ENCODE data around the gene TULP1. TPM values are rescaled to one million over a fixed set of nuclear protein-coding genes. Genes with fewer than 3 reads are reported as not detected.

The TULP1 gene
- total and polyA plus RNA-seq, 2 of the 13 experiments (the other 11 are each of a cell fraction or from before 2014, with no cell fraction given): not detected

GRCh38 chr6:35521235-35521634 lies 8.5 kb upstream of the TULP1 start:
- WGBS (ENCODE audit: low lambda C conversion rate): 39% methylated on average over 4 of the region's 4 CpGs
- Histone ChIP-seq H3K4me3 (replicated peaks in 1 of 3; ENCODE audit: insufficient read depth in 1 of 3, low read depth in 2 of 3, low read length in 3 of 3) (no peak overlapping the region), H2AFZ (ENCODE audit: low read length) (no peak overlapping the region), H3K36me3 (replicated peaks in 1 of 2; ENCODE audit: control insufficient read depth in 1 of 2, insufficient read depth in 2 of 2, low read length in 2 of 2) (no peaks in the 10 kb centered on the region), H3K27ac (ENCODE audit: extremely low read length, insufficient read depth, low read length) (no peak overlapping the region), H3K27me3 (ENCODE audit: control insufficient read depth in 1 of 2, insufficient read depth in 2 of 2, low read length in 2 of 2) (peaks cover 2 to 20% of the 10 kb centered on the region in 2 experiments; a peak in 2 of 5 replicates), H3K4me2 (ENCODE audit: low read depth, low read length) (no peak overlapping the region), H3K79me2 (ENCODE audit: insufficient read depth, low read length) (no peaks in the 10 kb centered on the region), H3K9me3 (ENCODE audit: low read length) (no peaks in the 10 kb centered on the region), H3K9ac (ENCODE audit: insufficient read depth, low read depth, low read length) (no peak overlapping the region), H3K4me1 (ENCODE audit: insufficient read depth, low read length) (peaks cover 35% of the 10 kb centered on the region), H4K20me1 (ENCODE audit: insufficient read depth, low read length) (no peaks in the 10 kb centered on the region)
- no peak for DNase-seq (ENCODE audit: low spot score)
- in situ Hi-C loops (cut with HindIII; ENCODE audit: extremely low pct_ligation_motif_present, low pct_unique_long_range_greater_than_20kb) (no loop called here), intact Hi-C loops (cut with micrococcal nuclease; ENCODE audit: unreplicated experiment) (no loop called here)
- POLR2A ChIA-PET: no interaction called here
- ATAC-seq: no peak
- CTCF ChIA-PET (ENCODE audit: low intra/inter-chr PET ratio, low total read pairs): interaction anchor here (2.9 kb wide), 1 partner anchor 216 kb away, joined by 15 read pairs; no protein-coding TSS in a partner anchor
- no peak for FAIRE-seq
- no TSS peak for BruUV-seq (replicated peaks)
- peak; percentile 81; the same call in 1 of the 2 replicates for TF ChIP-seq ZKSCAN8 (CRISPR knock-in tag; IDR thresholded peaks at IDR 0.05; ENCODE audit: borderline replicate concordance)
- TF ChIP-seq ZFP91 (CRISPR knock-in tag; IDR thresholded peaks at IDR 0.05; ENCODE audit: borderline replicate concordance): no peak

DNA sequence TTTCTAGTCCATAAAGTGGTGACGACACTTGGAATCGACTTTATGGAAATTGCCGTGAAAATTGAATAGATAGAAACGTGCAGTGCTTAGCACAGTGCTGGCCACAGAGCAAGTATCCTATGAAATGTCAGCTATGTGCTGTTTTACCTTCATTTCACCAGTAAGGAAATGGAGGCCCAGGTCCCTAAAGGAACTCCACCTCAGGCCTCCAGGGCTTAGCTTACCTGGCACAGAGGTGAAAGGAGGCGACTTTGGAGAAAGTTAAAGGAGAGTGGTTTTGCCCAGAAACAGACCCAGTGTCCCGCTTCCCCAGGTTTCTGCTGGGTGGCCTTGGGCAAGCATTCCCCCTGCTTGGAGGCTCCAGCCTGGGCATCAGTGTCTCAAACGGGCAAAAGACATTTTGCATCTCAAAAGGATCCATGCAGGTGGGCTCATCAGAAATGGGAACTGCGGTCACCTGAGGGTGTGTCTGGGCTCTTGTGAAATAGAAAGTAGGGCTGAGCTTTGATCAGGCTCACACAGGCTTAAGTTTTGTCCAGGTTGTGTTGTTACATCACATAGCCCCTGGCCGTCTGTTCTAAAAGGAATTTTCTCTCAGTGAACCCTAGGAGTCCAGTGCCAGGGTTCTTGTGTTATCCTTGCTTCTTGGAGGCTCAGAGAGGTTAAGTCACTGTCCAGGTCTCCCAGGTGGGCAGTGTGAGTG lies 6.8 kb upstream of the TULP1 start:
- BruUV-seq (replicated peaks): no TSS peak
- H2AFZ ChIP-seq (ENCODE audit: low read length): no peak overlapping the region
- intact Hi-C loops (cut with micrococcal nuclease; ENCODE audit: unreplicated experiment): no loop called here
- no peaks in the 10 kb centered on the region for H3K9me3 ChIP-seq (ENCODE audit: low read length)
- H3K36me3 ChIP-seq (replicated peaks in 1 of 2; ENCODE audit: control insufficient read depth in 1 of 2, insufficient read depth in 2 of 2, low read length in 2 of 2): no peaks in the 10 kb centered on the region
- ChIA-PET CTCF (ENCODE audit: low intra/inter-chr PET ratio, low total read pairs) (no interaction called here), POLR2A (no interaction called here)
- DNase-seq (ENCODE audit: low spot score) (no peak), ATAC-seq (no peak), FAIRE-seq (no peak)
- H3K4me2 ChIP-seq (ENCODE audit: low read depth, low read length): no peak overlapping the region
- no peak overlapping the region for H3K27ac ChIP-seq (ENCODE audit: extremely low read length, insufficient read depth, low read length)
- no peaks in the 10 kb centered on the region for H4K20me1 ChIP-seq (ENCODE audit: insufficient read depth, low read length)
- H3K79me2 ChIP-seq (ENCODE audit: insufficient read depth, low read length): no peaks in the 10 kb centered on the region
- no peak overlapping the region for H3K9ac ChIP-seq (ENCODE audit: insufficient read depth, low read depth, low read length)
- H3K4me1 ChIP-seq (ENCODE audit: insufficient read depth, low read length): peaks cover 35% of the 10 kb centered on the region
- WGBS (ENCODE audit: low lambda C conversion rate): 40% methylated on average over 8 of the region's 9 CpGs
- in situ Hi-C loops (cut with HindIII; ENCODE audit: extremely low pct_ligation_motif_present, low pct_unique_long_range_greater_than_20kb): no loop called here
- TF ChIP-seq ETV6 (CRISPR knock-in tag; conservative IDR thresholded peaks at IDR 0.05) (no peak), FLYWCH1 (CRISPR knock-in tag; IDR thresholded peaks at IDR 0.05) (0 out of 2 replicates have a peak, but pooled peaks have one; percentile 27), ZEB1 (IDR thresholded peaks at IDR 0.05; ENCODE audit: insufficient replicate concordance, low read depth) (peak; percentile 65), FOXC1 (CRISPR knock-in tag; IDR thresholded peaks at IDR 0.05; ENCODE audit: borderline replicate concordance) (0 out of 2 replicates have a peak, but pooled peaks have one; percentile 19), ZKSCAN1 (IDR thresholded peaks at IDR 0.05; ENCODE audit: low read length) (0 out of 2 replicates have a peak, but pooled peaks have one; percentile 1), CEBPB (IDR thresholded peaks at IDR 0.05; ENCODE audit: borderline replicate concordance, low read depth, low read length) (peak; percentile 72), ZNF256 (CRISPR knock-in tag; conservative IDR thresholded peaks at IDR 0.05) (no peak)
- peaks cover 2 to 20% of the 10 kb centered on the region in 2 experiments; a peak in 2 of 5 replicates for H3K27me3 ChIP-seq (ENCODE audit: control insufficient read depth in 1 of 2, insufficient read depth in 2 of 2, low read length in 2 of 2)
- H3K4me3 ChIP-seq (replicated peaks in 1 of 3; ENCODE audit: insufficient read depth in 1 of 3, low read depth in 2 of 3, low read length in 3 of 3): no peak overlapping the region
